Gastrocnemius medialis (tissue), 4 donors: ENCODE measurements around the gene SMIM13.

Experiments
- POLR2A ChIP-seq, 2 donors: fragments of 450-650 bp; IDR thresholded peaks; one replicate each; pipeline ENCODE4 v1.6.1; 2017; ENCODE audit warnings: antibody characterized with exemption in 2 of 2, mild to moderate bottlenecking in 2 of 2, moderate library complexity in 2 of 2
- TF ChIP-seq, protein P1 (sequence below), 5 experiments: fragments of 450-650 bp in 3 of 5; fragments of 200-600 bp in 2 of 5; sonication (generic) in 2 of 5; IDR thresholded peaks in 4 of 5; conservative IDR thresholded peaks in 1 of 5; 1 replicate in 4 of 5; 2 replicates in 1 of 5; pipeline ENCODE4 v1.5.1; 2016 to 2019; ENCODE audit warnings: antibody characterized with exemption in 5 of 5, mild to moderate bottlenecking in 3 of 5, moderate library complexity in 3 of 5

DNA sequence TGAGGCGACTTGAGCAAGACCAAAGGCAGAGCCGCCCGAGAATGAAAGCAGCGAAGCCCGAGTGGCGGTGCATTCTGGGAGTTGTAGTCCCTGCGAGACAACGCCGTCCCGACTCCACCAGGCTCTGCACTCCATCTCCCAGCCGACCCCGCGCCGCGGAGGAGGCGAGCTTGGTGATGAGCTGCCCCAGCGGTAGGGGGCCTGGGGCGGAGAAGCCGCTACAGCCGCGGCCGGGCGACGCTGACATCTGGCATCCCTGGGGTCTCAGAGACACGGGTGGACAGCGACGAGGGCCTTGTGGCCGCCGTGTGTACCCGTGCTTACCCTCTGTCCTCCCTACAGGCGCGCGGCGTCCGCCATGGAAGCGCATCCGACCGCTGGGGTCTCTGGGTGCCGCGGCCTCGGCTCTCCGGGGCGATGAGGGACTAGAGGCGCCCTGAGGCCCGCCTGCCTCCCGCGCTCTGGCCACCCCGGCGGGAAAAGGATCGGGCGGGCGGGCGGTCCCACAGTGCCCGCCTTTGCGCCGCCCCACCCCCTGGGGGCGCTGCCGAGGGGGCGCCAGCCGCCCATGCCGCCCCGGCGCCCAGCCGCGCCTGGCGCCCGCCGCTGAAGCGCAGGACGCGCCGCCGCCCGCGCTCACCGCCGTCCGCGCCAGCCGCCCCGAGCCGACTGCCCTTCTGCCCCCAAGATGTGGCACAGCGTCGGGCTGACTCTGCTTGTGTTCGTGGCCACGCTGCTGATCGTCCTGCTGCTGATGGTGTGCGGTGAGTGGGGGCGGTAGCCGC, at the start of gene SMIM13:
- TF ChIP-seq, protein P1, sequence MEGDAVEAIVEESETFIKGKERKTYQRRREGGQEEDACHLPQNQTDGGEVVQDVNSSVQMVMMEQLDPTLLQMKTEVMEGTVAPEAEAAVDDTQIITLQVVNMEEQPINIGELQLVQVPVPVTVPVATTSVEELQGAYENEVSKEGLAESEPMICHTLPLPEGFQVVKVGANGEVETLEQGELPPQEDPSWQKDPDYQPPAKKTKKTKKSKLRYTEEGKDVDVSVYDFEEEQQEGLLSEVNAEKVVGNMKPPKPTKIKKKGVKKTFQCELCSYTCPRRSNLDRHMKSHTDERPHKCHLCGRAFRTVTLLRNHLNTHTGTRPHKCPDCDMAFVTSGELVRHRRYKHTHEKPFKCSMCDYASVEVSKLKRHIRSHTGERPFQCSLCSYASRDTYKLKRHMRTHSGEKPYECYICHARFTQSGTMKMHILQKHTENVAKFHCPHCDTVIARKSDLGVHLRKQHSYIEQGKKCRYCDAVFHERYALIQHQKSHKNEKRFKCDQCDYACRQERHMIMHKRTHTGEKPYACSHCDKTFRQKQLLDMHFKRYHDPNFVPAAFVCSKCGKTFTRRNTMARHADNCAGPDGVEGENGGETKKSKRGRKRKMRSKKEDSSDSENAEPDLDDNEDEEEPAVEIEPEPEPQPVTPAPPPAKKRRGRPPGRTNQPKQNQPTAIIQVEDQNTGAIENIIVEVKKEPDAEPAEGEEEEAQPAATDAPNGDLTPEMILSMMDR (IDR thresholded peaks at IDR 0.05 in 4 of 5, conservative IDR thresholded peaks at IDR 0.05 in 1 of 5) = peak; percentile 51 to 89 (median 70)
- peak; percentile 71 to 81 for TF ChIP-seq POLR2A (IDR thresholded peaks at IDR 0.05)
